Testis (tissue), 3 donors: Measurements from ENCODE around the gene PRR15. TPM values are rescaled to one million over a fixed set of nuclear protein-coding genes. Genes with fewer than 3 reads are reported as not detected.

Source experiments
- DNase-seq: peaks from one replicate; pipeline ENCODE4 v3.0.0-alpha.2; 2019
- H3K27ac ChIP-seq, 2 donors: fragments of 200-600 bp; sonication (generic); one replicate each; pipeline ENCODE4 v1.5.1; 2019
- H3K27me3 ChIP-seq: fragments of 200-600 bp; sonication (generic); one replicate; pipeline ENCODE4 v1.5.1; 2019
- H3K36me3 ChIP-seq: fragments of 200-600 bp; sonication (generic); one replicate; pipeline ENCODE4 v1.5.1; 2017; ENCODE audit warnings: low read depth; ENCODE audit errors: missing control alignments
- H3K4me1 ChIP-seq: fragments of 200-600 bp; sonication (generic); one replicate; pipeline ENCODE4 v1.5.1; 2019
- H3K4me3 ChIP-seq, 2 donors: fragments of 200-600 bp; sonication (generic); one replicate each; pipeline ENCODE4 v1.5.1; 2017 to 2019
- H3K9me3 ChIP-seq: fragments of 200-600 bp; sonication (generic); one replicate; pipeline ENCODE4 v1.5.1; 2017
- POLR2A ChIP-seq: fragments of 450-650 bp; IDR thresholded peaks from one replicate; pipeline ENCODE4 v1.6.1; 2017; ENCODE audit warnings: antibody characterized with exemption, mild to moderate bottlenecking, moderate library complexity
- WGBS, 2 donors: methylation state at CpG; one replicate each; pipeline ENCODE4 v1.1.5; 2018; 5-methylcytosine and 5-hydroxymethylcytosine counted together
- intact Hi-C: fragments of 100-400 bp; cut with DNase I; formaldehyde crosslinking; loops from one replicate; pipeline ENCODE4 v1.15.1; 2023; ENCODE audit warnings: low total_unique reads
- polyA plus RNA-seq: library from polyadenylated mRNA; stranded (reverse); fragments of 350-450 nt; fragmentation: Illumina TruSeq; extraction: RNeasy Lipid Tissue Mini Kit (QIAGEN cat#74804); gene quantifications from one replicate; pipeline ENCODE4 v1.2.3, GENCODE V29; 2014; ENCODE audit warnings: low read depth, low replicate concordance; ENCODE audit not compliant: insufficient read depth
- total RNA-seq, 2 donors: library from RNA; depleted of rRNA; stranded (reverse); fragments of >200 nt; gene quantifications; one replicate each; pipeline ENCODE4 v1.2.3, GENCODE V29; 2016
- TF ChIP-seq, protein P1 (sequence below), 3 experiments: fragments of 450-650 bp in 2 of 3; fragments of 200-600 bp in 1 of 3; sonication (generic) in 1 of 3; IDR thresholded peaks; one replicate each; pipeline ENCODE4 v1.5.1; 2016 to 2019; ENCODE audit warnings: antibody characterized with exemption in 3 of 3, mild to moderate bottlenecking in 2 of 3, moderate library complexity in 1 of 3

Gene PRR15
- total and polyA plus RNA-seq, 3 donors from 2014 or later: 0.71 to 2.2 TPM; not detected in 1

DNA sequence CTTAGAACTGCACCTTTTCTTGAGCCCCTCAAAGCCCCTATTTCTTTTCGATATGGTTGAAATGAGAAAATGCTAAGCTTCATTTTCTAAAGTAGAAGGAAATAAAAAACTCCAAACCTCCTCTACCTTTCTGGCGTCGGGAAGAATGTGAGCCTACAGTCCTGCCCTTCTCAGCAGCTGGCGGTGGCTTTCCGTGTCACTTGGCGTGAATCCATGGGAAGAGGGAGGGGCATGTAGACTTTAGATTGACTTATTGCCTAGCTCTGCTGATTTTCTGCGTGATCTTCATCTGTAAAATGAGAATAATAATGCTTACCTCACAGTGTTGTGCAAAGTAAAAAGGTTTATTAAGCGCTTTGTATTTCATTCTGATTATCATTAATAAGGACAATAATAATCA is 35.0 kb downstream of the PRR15 start:
- peaks cover 7% of the 10 kb centered on the region for H3K4me1 ChIP-seq
- intact Hi-C loops: no loop called here
- no peaks in the 10 kb centered on the region for H3K27me3 ChIP-seq
- no peaks in the 10 kb centered on the region for H3K9me3 ChIP-seq
- TF ChIP-seq, protein P1, sequence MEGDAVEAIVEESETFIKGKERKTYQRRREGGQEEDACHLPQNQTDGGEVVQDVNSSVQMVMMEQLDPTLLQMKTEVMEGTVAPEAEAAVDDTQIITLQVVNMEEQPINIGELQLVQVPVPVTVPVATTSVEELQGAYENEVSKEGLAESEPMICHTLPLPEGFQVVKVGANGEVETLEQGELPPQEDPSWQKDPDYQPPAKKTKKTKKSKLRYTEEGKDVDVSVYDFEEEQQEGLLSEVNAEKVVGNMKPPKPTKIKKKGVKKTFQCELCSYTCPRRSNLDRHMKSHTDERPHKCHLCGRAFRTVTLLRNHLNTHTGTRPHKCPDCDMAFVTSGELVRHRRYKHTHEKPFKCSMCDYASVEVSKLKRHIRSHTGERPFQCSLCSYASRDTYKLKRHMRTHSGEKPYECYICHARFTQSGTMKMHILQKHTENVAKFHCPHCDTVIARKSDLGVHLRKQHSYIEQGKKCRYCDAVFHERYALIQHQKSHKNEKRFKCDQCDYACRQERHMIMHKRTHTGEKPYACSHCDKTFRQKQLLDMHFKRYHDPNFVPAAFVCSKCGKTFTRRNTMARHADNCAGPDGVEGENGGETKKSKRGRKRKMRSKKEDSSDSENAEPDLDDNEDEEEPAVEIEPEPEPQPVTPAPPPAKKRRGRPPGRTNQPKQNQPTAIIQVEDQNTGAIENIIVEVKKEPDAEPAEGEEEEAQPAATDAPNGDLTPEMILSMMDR (IDR thresholded peaks at IDR 0.05): no peak
- no peak for TF ChIP-seq POLR2A
- H3K4me3 ChIP-seq: no peak overlapping the region
- WGBS, 2 donors: 69 to 80% methylated on average over 8 of the region's 8 CpGs
- no peak for DNase-seq
- H3K36me3 ChIP-seq: no peaks in the 10 kb centered on the region
- H3K27ac ChIP-seq: no peak overlapping the region

DNA sequence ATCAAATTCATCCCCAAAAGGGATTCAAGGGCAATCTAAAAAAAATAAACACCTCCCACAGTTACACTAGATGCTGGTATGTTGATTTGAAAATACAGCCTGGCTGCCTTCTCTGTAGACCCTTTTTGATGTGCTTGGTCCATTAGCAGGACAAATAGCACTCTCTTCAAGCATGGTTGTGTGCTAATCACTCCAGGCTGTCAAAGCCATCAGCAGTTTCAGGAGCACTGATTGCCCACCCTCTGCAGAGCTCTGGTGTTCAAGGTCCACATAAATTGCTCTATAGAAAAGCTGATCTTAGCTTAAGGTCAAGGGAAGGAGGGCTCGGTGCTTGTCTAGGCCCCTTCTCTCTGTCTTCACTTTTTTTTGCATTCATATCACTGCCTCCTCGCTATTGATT is 35.4 kb downstream of the PRR15 start:
- Histone ChIP-seq H3K4me3 (no peak overlapping the region), H3K27me3 (no peaks in the 10 kb centered on the region), H3K4me1 (peaks cover 7% of the 10 kb centered on the region), H3K27ac (no peak overlapping the region), H3K36me3 (no peaks in the 10 kb centered on the region), H3K9me3 (no peaks in the 10 kb centered on the region)
- TF ChIP-seq, protein P1 (IDR thresholded peaks at IDR 0.05): no peak
- no peak for TF ChIP-seq POLR2A
- intact Hi-C loops: no loop called here
- WGBS, 2 donors: 68 to 82% methylated on average over 2 of the region's 2 CpGs
- DNase-seq: no peak

DNA sequence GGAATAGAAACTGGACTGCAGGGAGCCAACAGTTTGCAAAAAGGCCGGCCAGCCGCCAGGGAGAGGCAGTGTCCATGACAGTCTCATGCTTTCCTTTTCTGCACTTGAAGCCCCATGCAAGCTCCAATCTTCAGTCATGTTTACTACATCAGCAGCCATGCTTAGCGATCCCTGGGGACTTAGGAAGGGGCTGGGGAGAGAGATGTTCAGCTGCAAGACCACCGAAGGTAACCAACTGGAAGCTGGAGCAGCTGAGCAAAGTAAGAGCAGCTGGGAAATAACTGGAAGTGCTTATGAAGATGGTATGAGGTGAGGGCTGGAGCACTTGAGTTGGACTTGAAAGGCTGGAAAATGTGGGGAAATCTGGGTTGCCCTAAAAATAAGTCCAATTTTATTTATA is 37.0 kb downstream of the PRR15 start:
- WGBS, 2 donors: 92 to 97% methylated on average over 4 of the region's 4 CpGs
- intact Hi-C loops: no loop called here
- no peak overlapping the region for H3K4me3 ChIP-seq
- no peak for DNase-seq
- no peak overlapping the region for H3K27ac ChIP-seq
- peaks cover 7% of the 10 kb centered on the region for H3K4me1 ChIP-seq
- no peak for TF ChIP-seq POLR2A
- TF ChIP-seq, protein P1 (IDR thresholded peaks at IDR 0.05): no peak
- H3K9me3 ChIP-seq: no peaks in the 10 kb centered on the region
- no peaks in the 10 kb centered on the region for H3K36me3 ChIP-seq
- H3K27me3 ChIP-seq: no peaks in the 10 kb centered on the region

DNA sequence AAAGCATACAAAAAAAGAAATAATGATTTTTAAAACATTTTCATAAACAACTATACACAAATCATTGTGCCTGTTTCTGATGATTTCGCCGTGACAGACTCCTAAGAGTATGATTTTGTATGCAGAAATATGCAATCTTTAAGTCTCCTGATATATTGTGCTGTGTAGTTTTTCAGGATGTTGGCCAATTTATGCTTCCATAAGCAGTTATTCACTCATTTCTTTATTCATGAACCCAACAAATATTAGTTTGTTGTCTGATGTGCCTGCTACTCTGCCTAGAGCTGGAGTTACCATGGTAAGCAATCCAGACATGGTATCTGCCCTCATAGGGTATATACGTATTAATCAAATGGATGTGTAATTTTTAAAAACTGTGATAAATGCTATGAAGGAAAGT is 40.4 kb downstream of the PRR15 start:
- intact Hi-C loops: no loop called here
- no peak overlapping the region for H3K4me3 ChIP-seq
- no peaks in the 10 kb centered on the region for H3K9me3 ChIP-seq
- whole genome bisulfite sequencing, 2 donors: 96 to 98% methylated on average over 3 of the region's 3 CpGs
- TF ChIP-seq POLR2A: no peak
- TF ChIP-seq, protein P1 (IDR thresholded peaks at IDR 0.05): no peak
- no peaks in the 10 kb centered on the region for H3K27me3 ChIP-seq
- DNase-seq: no peak
- no peak overlapping the region for H3K27ac ChIP-seq
- no peaks in the 10 kb centered on the region for H3K4me1 ChIP-seq
- H3K36me3 ChIP-seq: no peaks in the 10 kb centered on the region

DNA sequence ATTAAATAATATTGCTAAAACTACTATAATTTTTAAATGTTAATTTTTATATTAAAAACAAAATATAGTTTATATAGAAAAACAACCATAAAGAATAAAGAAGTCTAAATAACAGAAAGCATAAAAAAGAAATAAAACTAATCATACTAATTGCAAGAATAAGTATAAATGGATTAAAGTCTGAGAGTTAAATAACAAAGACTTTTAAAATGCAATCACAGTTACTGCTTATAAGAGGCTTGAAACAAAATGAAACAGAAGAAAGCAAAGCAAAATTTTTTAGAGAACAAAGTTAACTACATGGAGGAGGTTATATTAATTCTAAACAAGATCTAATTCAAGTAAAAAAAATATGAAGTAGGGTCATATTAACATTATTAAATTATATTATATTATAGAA is 41.1 kb downstream of the PRR15 start:
- no peaks in the 10 kb centered on the region for H3K36me3 ChIP-seq
- no peak overlapping the region for H3K4me3 ChIP-seq
- H3K27me3 ChIP-seq: no peaks in the 10 kb centered on the region
- intact Hi-C loops: no loop called here
- no peak overlapping the region for H3K27ac ChIP-seq
- TF ChIP-seq, protein P1 (IDR thresholded peaks at IDR 0.05): no peak
- TF ChIP-seq POLR2A: no peak
- no peak for DNase-seq
- H3K4me1 ChIP-seq: no peaks in the 10 kb centered on the region
- no peaks in the 10 kb centered on the region for H3K9me3 ChIP-seq
